HL-60 (cell line): Measurements from ENCODE around the gene KIAA0825.

Experiments
- CTCF ChIP-seq: IDR thresholded peaks from one replicate; pipeline ENCODE4 v1.5.1; 2011; ENCODE audit warnings: low read length, control low read depth, inconsistent platforms; ENCODE audit not compliant: insufficient read depth
- GABPA ChIP-seq: IDR thresholded peaks from 2 replicates; pipeline ENCODE4 v1.6.1; 2012; ENCODE audit warnings: low read depth

DNA sequence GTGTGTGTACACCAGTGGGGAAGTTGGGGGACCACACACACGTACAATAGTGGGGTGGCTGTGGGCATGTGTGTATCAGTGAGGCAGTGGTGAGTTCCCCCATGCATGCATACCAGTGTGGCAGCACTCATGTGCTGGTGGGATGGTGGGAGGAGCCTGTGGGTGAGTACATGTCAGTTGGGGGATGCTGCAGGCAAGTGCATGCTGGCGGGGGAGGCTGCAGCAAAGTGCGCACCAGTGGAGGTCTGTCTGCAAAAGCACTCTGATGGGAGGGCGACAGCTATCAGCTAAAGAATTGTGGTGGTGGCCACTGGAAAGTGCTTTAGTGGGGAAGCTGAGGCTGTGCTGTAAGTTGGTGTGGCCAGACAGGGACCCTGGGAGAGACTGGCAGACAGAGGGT is 418.8 kb downstream of the KIAA0825 start:
- no peak for TF ChIP-seq CTCF
- TF ChIP-seq GABPA = no peak
